ENCODE data around the gene DRC7. TPM values are rescaled to one million over a fixed set of nuclear protein-coding genes. Genes with fewer than 3 reads are reported as not detected.

Gene DRC7
- total and polyA plus RNA-seq, 8 donors, result 0.28 to 2.4 (median 0.76) TPM

GRCh38 chr16:57675741-57676551 lies 18.7 kb upstream of the DRC7 start:
- peaks cover 5 to 6% (median 5%) of the 10 kb centered on the region in 3 donors for H3K4me1 ChIP-seq
- H3K27me3 ChIP-seq, result no peaks in the 10 kb centered on the region
- 81 to 87% methylated on average over 12 of the region's 12 CpGs for WGBS, 2 donors
- ATAC-seq (no peak), FAIRE-seq (no peak), DNase-seq (no peak)
- no peak overlapping the region for H3K4me3 ChIP-seq
- H3K36me3 ChIP-seq, result no peaks in the 10 kb centered on the region
- H3K27ac ChIP-seq, result no peak overlapping the region
- no peak for TF ChIP-seq CTCF (IDR thresholded peaks at IDR 0.05)
- intact Hi-C loops (cut with DNase I), result no loop called here
- H3K9me3 ChIP-seq, result no peaks in the 10 kb centered on the region

GRCh38 chr16:57676553-57677085 lies 18.0 kb upstream of the DRC7 start:
- intact Hi-C loops (cut with DNase I), result no loop called here
- H3K9me3 ChIP-seq, result no peaks in the 10 kb centered on the region
- ATAC-seq (no peak), FAIRE-seq (no peak), DNase-seq (no peak)
- WGBS, 2 donors, result 77 to 85% methylated on average over 4 of the region's 4 CpGs
- no peak overlapping the region for H3K27ac ChIP-seq
- TF ChIP-seq CTCF (IDR thresholded peaks at IDR 0.05), result no peak
- no peaks in the 10 kb centered on the region for H3K36me3 ChIP-seq
- peaks cover 5 to 6% (median 5%) of the 10 kb centered on the region in 3 donors for H3K4me1 ChIP-seq
- H3K27me3 ChIP-seq, result no peaks in the 10 kb centered on the region
- H3K4me3 ChIP-seq, result no peak overlapping the region

GRCh38 chr16:57677622-57678369 lies 16.8 kb upstream of the DRC7 start:
- no peaks in the 10 kb centered on the region for H3K36me3 ChIP-seq

GRCh38 chr16:57679016-57679415 lies 15.6 kb upstream of the DRC7 start:
- TF ChIP-seq CTCF (IDR thresholded peaks at IDR 0.05), result no peak
- no peak for FAIRE-seq
- Histone ChIP-seq H3K4me1 (peaks cover 5 to 6% (median 5%) of the 10 kb centered on the region in 3 donors), H3K27ac (no peak overlapping the region), H3K27me3 (no peaks in the 10 kb centered on the region), H3K4me3 (no peak overlapping the region), H3K9me3 (no peaks in the 10 kb centered on the region), H3K36me3 (no peaks in the 10 kb centered on the region)
- WGBS, 2 donors, result 93 to 94% methylated on average over 12 of the region's 12 CpGs
- intact Hi-C loops (cut with DNase I), result no loop called here
- DNase-seq, result no peak
- no peak for ATAC-seq

More at GRCh38 chr16:57677622-57678369, 16.8 kb upstream of the DRC7 start:
- Histone ChIP-seq H3K9me3 (no peaks in the 10 kb centered on the region), H3K27me3 (no peaks in the 10 kb centered on the region), H3K4me1 (peaks cover 5 to 6% (median 5%) of the 10 kb centered on the region in 3 donors), H3K27ac (peak overlapping the region in 1 of 4 donors; percentile 36), H3K4me3 (no peak overlapping the region)
- WGBS, 2 donors, result 41 to 46% methylated on average over 14 of the region's 14 CpGs
- intact Hi-C loops (cut with DNase I), result no loop called here
- peak; percentile 56 to 83 (median 73) for DNase-seq
- ATAC-seq, result peak; percentile 94 to 99 (median 96)
- TF ChIP-seq CTCF (IDR thresholded peaks at IDR 0.05), result no peak
- no peak for FAIRE-seq

Measured in pancreas (tissue), 10 donors.